Measurements from ENCODE around the gene TRMT44.

TRMT44 gene

DNA sequence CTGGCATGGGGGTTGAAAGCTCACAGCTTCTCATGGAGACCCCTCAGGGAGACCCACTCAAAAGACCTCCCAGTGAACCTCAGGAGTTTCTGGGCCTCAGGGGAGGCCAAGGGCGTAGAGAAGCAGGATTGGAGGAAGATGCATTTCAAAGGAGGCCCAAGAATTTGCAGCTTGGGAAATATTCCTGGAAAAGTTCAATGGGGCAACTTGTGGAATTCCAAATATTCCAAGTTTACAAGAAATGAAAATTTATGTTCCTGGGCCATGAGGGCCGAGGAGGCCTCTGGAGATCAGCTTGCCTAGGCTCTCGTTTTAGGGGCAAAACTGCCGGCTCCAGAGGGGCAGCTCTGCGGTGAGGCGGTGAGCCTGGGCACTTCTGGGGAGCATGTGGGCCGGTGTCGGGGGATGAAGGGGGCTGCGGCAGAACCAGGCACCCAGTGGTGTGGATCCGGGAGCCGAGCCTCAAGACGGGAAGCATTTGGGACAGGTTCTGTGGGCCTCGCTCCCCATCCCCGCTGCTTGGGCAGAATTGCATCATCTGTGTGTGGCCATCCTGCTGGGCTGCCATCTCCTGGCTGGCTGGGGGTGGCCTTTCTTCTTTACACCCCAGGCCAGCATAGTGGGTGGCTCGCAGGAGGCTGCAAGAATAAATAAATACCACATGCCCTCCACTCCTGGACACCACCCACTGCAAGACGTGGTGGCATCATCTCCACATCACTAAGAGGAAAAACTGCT lies 85.0 kb downstream of the TRMT44 start:
- Mint-ChIP-seq H3K27ac (no peak overlapping the region), H3K9me3 (ENCODE audit: low read depth) (no peaks in the 10 kb centered on the region), H3K4me1 (ENCODE audit: low read depth) (no peaks in the 10 kb centered on the region), H3K4me3 (no peak overlapping the region), H3K36me3 (no peaks in the 10 kb centered on the region), H3K27me3 (peaks cover 2% of the 10 kb centered on the region)
